Tibial artery (tissue), 4 donors: ENCODE results near the gene ACSBG1.

Source experiments
- DNase-seq, 2 donors: peaks; one replicate each; pipeline ENCODE4 v3.0.0-alpha.2; 2019
- H3K27ac ChIP-seq, 2 donors: fragments of 200-600 bp; sonication (generic) in 1 of 2; 1 replicate in 1 of 2; 2 replicates in 1 of 2; pipeline ENCODE4 v1.5.1; 2018 to 2019; ENCODE audit warnings: mild to moderate bottlenecking in 1 of 2
- H3K27me3 ChIP-seq, 2 donors: fragments of 200-600 bp; sonication (generic) in 1 of 2; one replicate each; pipeline versions ENCODE4 v1.5.1 to v1.6.0; 2016 to 2019
- H3K36me3 ChIP-seq, 3 donors: fragments of 200-600 bp; sonication (generic) in 2 of 3; one replicate each; pipeline ENCODE4 v1.5.1; 2016 to 2019; ENCODE audit warnings: mild to moderate bottlenecking in 2 of 3
- H3K4me1 ChIP-seq, 4 donors: fragments of 200-600 bp; sonication (generic) in 2 of 4; 1 replicate in 3 of 4; 2 replicates in 1 of 4; pipeline ENCODE4 v1.5.1; 2016 to 2019
- H3K4me3 ChIP-seq, 2 donors: fragments of 200-600 bp; sonication (generic) in 1 of 2; 1 replicate in 1 of 2; 2 replicates in 1 of 2; pipeline ENCODE4 v1.5.1; 2018 to 2019; ENCODE audit warnings: mild to moderate bottlenecking in 2 of 2
- H3K9me3 ChIP-seq, 3 donors: fragments of 200-600 bp; sonication (generic) in 1 of 3; one replicate each; pipeline ENCODE4 v1.5.1; 2016 to 2019
- intact Hi-C: fragments of 100-400 bp; cut with DNase I; formaldehyde crosslinking; loops from one replicate; pipeline ENCODE4 v1.15.0; 2023; ENCODE audit warnings: low total_unique reads
- TF ChIP-seq, protein P1 (sequence below), 2 experiments: fragments of 200-600 bp in 1 of 2; fragments of 450-650 bp in 1 of 2; IDR thresholded peaks; one replicate each; pipeline ENCODE4 v1.5.1; 2017 to 2019; ENCODE audit warnings: antibody characterized with exemption in 2 of 2, mild to moderate bottlenecking in 1 of 2, moderate library complexity in 1 of 2

The ACSBG1 gene

DNA sequence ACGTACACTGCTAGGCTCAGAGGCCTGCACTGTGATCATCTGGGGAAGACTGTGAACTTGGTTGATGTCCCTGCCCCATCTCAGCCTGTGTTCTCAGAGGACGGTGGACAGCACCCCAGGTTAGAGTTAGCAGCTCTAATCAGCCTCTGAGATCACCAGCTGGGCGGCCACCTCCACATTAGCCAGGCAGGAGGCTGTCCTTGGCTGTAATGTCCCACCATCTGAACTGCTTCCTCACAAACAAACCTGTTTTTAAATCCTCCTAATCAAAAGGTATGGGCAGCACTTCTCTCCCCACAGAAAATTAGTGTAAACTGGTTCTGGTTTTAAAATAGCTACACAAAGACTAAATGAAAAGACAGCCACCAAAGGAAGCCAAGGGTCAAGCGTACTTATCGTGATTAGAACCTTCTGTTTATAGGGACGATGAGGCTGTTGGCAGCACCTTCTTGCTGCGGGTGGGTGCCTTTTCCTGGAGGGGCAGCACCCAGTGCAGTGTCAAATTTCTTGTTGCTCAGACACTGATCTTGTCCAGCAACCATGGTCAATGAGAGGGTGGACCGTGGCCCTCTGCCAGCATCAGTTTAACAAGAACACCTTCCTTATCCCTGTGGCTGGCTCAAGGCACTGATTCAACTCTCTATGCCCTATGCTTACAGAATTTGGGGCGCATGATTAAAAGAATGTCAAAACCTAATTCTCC, 24.6 kb downstream of the ACSBG1 start:
- DNase-seq, result no peak
- TF ChIP-seq, protein P1, sequence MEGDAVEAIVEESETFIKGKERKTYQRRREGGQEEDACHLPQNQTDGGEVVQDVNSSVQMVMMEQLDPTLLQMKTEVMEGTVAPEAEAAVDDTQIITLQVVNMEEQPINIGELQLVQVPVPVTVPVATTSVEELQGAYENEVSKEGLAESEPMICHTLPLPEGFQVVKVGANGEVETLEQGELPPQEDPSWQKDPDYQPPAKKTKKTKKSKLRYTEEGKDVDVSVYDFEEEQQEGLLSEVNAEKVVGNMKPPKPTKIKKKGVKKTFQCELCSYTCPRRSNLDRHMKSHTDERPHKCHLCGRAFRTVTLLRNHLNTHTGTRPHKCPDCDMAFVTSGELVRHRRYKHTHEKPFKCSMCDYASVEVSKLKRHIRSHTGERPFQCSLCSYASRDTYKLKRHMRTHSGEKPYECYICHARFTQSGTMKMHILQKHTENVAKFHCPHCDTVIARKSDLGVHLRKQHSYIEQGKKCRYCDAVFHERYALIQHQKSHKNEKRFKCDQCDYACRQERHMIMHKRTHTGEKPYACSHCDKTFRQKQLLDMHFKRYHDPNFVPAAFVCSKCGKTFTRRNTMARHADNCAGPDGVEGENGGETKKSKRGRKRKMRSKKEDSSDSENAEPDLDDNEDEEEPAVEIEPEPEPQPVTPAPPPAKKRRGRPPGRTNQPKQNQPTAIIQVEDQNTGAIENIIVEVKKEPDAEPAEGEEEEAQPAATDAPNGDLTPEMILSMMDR (IDR thresholded peaks at IDR 0.05), result no peak
- intact Hi-C loops, result no loop called here
- Histone ChIP-seq H3K4me3 (no peak overlapping the region), H3K27me3 (peaks cover 0 to 15% of the 10 kb centered on the region in 2 donors), H3K27ac (no peak overlapping the region), H3K4me1 (peaks cover 0 to 14% (median 4%) of the 10 kb centered on the region in 4 donors), H3K36me3 (no peaks in the 10 kb centered on the region), H3K9me3 (no peaks in the 10 kb centered on the region)

DNA sequence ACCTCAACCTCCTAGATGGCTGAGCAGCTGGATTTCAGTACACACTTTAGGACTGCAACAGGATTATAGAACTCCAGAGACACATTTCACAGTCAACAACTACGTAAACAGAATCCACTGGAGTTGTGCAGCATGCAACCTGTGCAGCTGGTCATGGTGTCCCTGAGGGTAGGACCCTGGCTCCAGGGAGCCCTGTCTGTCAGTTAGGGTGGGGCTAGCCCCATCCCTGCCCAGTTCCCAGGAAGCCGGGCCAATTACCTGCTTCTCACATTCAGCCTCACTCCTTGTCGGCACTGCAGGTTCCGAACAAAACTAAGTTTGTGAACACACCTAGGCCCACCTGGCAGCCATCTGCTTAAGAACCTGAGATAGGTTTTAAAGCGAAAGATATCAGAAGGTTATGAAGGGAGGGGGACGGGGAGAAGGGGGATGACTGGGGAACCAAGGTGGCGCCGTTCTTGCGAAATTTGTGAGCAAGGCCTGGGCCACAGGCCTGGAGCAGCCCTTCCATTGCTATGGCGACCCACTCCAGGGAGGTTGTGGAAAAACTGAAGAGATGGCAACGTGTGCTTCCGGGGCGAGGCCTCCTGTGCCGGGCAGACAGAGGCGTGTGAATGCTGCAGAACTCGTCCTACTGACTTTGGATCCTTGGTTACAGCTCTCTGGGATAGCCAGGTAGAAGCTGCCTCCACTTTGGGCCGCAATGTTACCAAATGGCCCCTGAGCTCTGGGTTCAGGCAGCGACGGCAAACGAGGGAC, 25.3 kb downstream of the ACSBG1 start:
- no peak for DNase-seq
- peaks cover 0 to 14% (median 4%) of the 10 kb centered on the region in 4 donors for H3K4me1 ChIP-seq
- H3K9me3 ChIP-seq, result no peaks in the 10 kb centered on the region
- H3K4me3 ChIP-seq, result no peak overlapping the region
- TF ChIP-seq, protein P1 (IDR thresholded peaks at IDR 0.05), result no peak
- peaks cover 0 to 15% of the 10 kb centered on the region in 2 donors for H3K27me3 ChIP-seq
- intact Hi-C loops, result no loop called here
- no peaks in the 10 kb centered on the region for H3K36me3 ChIP-seq
- H3K27ac ChIP-seq, result no peak overlapping the region

DNA sequence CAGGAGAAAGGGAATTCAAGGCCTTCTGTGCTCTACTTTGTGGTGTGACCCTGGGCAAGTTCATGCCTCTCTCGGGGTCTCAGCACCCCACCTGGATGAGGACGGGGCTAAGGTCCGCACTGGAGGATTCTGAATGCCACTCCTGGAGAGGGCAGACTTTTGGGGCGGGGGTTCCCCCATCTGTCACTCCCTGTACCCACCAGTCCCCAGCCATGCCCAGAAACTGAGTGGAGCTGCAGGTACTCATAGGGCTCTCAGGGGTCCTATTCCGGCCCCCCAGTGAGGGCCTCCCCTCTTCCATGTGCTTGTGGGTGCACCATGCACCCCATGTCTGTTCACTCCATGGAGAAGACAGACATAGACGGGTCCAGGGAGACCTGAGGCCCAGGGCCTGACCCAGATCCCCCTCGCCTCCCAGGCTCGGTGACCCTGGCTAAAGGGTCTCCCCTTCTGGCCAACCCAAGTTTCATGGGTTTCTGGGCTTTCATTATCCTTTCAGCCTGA, 26.0 kb downstream of the ACSBG1 start:
- H3K9me3 ChIP-seq, result no peaks in the 10 kb centered on the region
- TF ChIP-seq, protein P1 (IDR thresholded peaks at IDR 0.05), result no peak
- no peaks in the 10 kb centered on the region for H3K36me3 ChIP-seq
- H3K27me3 ChIP-seq, result peaks cover 0 to 10% of the 10 kb centered on the region in 2 donors
- no peak overlapping the region for H3K27ac ChIP-seq
- DNase-seq, result no peak
- intact Hi-C loops, result no loop called here
- peaks cover 0 to 14% (median 4%) of the 10 kb centered on the region in 4 donors for H3K4me1 ChIP-seq
- no peak overlapping the region for H3K4me3 ChIP-seq

DNA sequence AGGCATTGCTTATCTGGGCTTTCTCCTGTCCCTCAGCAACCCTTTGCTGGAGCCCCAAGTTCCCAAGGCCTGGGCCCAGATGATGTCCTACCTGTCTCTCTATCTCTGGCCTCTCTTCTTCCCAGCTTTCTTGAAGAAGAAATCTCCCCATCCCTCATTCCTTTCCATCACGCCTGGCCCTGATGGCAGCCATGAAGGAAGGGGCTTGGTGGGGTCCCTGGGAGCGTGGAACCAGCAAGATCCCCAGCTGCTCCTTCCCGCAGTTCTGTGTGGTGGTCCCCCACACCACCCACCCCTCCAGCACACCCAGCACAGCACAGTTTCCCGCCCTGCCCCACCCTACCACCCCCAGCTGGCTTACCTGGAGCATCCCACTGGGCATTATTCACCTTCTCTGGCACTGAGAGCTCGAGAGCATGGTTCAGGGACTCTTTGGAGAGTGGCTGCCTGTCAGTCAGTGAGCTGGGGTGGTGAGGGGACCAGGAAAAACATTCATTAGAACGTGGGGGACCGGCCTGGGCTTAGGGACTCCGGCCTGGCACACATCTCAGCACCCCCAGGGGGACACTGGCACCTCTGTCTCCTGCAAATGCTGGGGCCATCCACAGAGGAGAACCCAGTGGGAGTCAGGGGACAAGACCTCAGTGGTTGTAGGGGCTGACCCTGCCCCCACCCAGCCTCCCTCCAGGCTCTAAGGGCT, 26.6 kb downstream of the ACSBG1 start:
- Histone ChIP-seq H3K9me3 (no peaks in the 10 kb centered on the region), H3K4me3 (no peak overlapping the region), H3K27ac (no peak overlapping the region), H3K27me3 (peaks cover 0 to 6% of the 10 kb centered on the region in 2 donors), H3K36me3 (no peaks in the 10 kb centered on the region), H3K4me1 (peaks cover 0 to 13% (median 3%) of the 10 kb centered on the region in 4 donors)
- no peak for DNase-seq
- intact Hi-C loops, result no loop called here
- TF ChIP-seq, protein P1 (IDR thresholded peaks at IDR 0.05), result no peak

GRCh38 chr15:78207110-78207458, 27.3 kb downstream of the ACSBG1 start:
- DNase-seq, result no peak
- Histone ChIP-seq H3K27me3 (peaks cover 0 to 6% of the 10 kb centered on the region in 2 donors), H3K9me3 (no peaks in the 10 kb centered on the region), H3K4me1 (peaks cover 0 to 7% (median 0%) of the 10 kb centered on the region in 4 donors), H3K4me3 (no peak overlapping the region), H3K27ac (no peak overlapping the region), H3K36me3 (no peaks in the 10 kb centered on the region)
- intact Hi-C loops, result no loop called here
- TF ChIP-seq, protein P1 (IDR thresholded peaks at IDR 0.05), result no peak
